Measurements from ENCODE around the gene CASTOR2.
"Not testable (repeated sequence)": the region's sequence is repeated elsewhere in the genome, so short reads cannot be mapped to it uniquely, and the experiment has no call there.

Gene CASTOR2

DNA sequence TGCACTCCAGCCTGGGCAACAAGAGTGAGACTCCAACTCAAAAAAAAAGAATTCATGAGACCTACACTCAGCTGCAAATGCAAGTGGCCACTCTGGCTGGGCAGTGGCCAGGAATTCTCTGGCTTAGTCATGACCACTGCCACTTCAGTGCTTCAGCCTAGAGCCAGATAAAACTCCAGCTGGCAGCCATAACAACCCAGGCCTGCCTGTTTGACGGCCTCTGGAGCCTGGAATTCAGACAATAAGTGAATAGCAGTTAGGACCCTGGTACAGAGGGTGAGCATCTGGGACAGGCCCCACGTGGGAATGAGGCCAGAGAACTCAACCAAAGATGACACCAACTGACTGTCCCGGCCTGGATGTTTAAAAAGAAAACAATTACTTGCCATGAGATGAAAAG is 90.2 kb downstream of the CASTOR2 start:
- peak; percentile 91 for DNase-seq (ENCODE audit: low spot score)

DNA sequence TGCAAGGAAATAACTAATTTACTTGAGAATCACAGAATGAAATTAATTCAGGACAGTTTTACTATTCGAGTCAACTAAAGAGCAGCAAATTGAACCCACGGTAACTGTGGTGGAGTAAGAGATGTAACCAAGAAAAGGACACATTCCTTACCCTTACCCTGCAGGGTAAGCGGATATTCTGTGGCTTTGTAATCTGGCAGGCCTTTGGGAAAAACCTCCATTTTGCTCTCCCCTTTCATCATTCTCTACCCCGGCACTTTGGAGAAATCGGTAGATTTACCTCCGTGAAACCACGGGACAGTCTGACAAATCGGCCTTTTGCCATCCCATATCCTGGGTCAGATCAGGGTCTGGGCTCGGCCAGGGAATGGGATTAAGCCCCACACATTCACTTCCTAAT is 90.7 kb downstream of the CASTOR2 start:
- no peak for DNase-seq (ENCODE audit: low spot score)

DNA sequence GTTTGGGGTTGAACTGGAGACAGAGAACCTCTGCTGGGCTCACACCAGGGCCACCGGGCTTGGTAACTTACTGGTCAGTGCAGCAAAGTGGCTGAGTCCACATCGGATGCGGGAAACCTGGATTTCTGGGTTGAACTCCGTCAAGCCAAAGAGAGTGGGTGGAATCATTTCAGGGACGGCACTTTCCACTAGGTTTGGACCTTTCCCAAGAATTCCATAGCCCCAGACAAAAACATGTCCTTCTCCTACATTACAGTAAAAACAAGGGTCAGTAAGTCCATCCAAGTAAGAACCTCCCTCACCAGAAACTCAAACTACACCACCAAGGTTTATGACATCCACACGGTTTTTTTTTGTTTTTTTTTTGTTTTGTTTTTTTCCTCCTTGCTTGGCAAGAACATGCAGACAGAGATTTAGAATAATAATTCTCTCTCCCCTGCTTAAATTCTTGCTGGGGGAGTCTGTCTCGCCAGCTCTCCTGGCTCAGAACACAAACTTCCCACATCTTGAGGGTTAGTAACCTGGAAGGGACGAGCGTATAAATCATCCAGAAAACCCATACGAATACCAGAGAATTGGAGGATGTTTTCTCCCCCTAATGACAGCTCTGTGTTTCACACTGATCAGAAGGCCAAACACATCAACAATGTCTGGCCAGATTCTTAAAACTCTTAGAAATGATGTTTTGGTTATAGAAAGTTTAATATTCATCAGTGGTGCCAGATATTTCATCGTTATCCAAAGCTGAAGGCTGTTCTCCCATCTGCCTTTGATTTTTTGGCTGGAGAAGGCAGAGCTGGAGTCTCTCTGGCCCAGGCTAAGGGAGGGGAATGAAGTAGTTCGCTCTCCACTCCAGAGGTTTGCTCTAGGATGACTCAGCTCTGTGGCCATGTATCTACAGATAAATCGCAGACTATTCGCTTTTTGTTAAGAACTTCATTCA is 91.6 kb downstream of the CASTOR2 start:
- no peak for DNase-seq (ENCODE audit: low spot score)

DNA sequence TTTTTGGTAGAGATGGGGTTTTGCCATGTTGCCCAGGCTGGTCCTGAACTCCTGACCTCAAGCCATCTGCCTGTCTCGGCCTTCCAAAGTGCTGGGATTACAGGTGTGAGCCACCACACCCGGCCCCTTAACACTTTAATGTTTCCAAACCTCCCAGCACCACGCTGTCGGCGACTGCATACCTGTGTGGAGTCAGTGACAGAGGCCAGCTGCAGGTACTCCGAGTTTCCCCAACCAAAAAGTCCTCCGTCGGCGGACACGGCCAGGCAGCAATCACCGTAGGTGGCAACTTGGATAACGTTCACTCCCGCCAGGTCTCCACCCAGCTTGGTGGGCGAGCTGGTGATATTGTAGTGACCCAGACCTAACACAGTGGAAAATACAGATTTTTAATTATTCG is 93.9 kb downstream of the CASTOR2 start:
- DNase-seq (ENCODE audit: low spot score), result no peak

DNA sequence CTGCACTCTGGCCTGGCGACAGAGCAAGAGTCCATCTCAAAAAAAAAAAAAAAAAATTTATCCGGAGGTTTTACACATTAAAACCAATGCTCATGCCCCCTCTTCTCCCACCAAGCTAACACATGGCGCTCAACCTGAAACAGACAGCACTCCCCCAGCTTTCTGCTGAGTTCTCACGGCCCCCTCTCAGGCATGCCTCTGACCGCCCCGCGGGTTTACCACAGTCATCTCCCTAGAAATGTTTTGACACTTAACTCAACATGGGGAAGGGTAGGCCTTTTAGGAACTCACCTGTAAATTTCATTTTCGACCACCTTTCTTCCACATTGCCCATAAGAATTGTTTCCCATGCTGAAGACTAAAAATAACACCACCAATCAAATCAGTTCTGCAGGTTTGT is 99.8 kb downstream of the CASTOR2 start:
- no peak for DNase-seq (ENCODE audit: low spot score)

DNA sequence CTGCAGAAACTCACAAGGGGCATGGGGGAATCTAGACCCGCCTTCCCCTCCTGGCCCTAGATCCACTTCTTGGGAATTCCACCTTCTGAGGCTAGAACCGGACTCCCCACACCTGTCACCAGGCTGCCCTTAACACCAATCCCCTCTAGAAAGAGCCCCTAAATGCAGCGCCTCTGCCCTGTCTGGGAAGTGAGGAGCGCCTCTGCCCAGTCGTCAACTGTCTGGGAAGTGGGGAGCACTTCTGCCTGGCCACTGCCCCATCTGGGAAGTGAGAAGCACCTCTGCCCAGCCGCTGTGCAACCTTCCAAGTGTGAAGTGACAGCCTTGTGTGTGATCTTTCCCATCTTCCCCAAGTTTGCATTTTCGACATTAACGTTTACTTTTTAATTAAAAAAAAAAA is 100.3 kb downstream of the CASTOR2 start:
- no peak for DNase-seq (ENCODE audit: low spot score)

DNA sequence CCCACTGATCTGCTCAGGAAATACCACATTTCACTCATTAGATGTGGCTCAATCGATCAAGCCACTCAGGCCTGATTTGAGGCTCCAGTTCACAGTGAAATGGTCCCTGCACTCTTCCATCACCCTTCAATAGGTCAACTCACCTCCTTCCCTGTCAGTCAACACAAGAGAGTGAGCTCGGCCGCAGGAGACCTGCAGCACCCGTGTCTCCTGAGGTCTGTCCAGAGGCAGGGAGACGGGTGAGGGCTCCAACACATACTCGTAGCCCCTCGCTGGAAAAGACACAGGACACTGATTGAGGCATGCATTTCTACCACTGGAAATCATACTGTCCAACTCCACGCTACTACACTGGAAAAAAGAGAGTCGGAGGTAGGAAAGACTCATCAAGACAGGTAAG is 102.0 kb downstream of the CASTOR2 start:
- no peak for DNase-seq (ENCODE audit: low spot score)

DNA sequence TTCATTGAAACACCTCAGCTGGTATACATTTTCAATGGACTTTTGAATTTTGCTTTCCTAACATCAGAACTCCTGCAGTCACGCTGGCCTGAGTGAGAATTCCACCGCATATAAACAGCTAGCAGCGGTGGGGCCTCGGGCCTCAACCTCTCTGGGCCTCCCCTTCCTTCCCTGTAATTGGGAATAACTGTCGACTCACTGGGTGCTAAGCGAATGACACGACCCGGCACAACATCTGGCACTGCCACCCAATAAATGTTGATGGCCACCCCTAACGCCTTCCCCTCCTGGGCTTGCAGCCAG is 108.4 kb downstream of the CASTOR2 start:
- no peak for DNase-seq (ENCODE audit: low spot score)

DNA sequence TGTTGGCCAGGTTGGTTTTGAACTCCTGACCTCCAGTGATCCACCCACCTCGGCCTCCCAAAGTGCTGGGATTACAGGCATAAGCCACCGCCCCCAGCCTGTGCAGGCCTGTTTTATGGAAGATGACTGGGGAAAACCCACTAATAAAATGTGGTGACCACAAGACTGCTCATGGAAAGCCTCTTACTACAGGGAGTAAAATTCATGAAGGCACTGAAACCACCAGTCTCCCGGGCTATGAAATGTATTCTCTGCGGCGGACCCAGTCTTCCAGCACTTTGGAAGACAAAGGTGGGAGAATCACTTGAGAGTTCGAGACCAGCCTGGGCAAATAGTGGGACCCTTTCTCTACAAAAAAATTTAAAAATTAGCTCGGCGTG is 109.7 kb downstream of the CASTOR2 start:
- not testable (repeated sequence) for DNase-seq (ENCODE audit: low spot score)
